Subcutaneous adipose tissue (tissue), 4 donors: ENCODE data around the gene SPOCK2. TPM values are rescaled to one million over a fixed set of nuclear protein-coding genes. Genes with fewer than 3 reads are reported as not detected.

Experiments used
- total RNA-seq, 4 donors: library from RNA; depleted of rRNA; stranded (reverse); fragments of >200 nt; gene quantifications; one replicate each; pipeline ENCODE4 v1.1.0, GENCODE V29; 2016
- TF ChIP-seq, protein P1 (sequence below): fragments of 450-650 bp; IDR thresholded peaks from one replicate; pipeline ENCODE4 v1.5.1; 2016; ENCODE audit warnings: low read depth, mild to moderate bottlenecking, control low read depth, antibody characterized with exemption, moderate library complexity

SPOCK2 gene
- total RNA-seq, 4 donors from 2014 or later: 2.6 to 6.0 (median 3.8) TPM

- TF ChIP-seq, protein P1, sequence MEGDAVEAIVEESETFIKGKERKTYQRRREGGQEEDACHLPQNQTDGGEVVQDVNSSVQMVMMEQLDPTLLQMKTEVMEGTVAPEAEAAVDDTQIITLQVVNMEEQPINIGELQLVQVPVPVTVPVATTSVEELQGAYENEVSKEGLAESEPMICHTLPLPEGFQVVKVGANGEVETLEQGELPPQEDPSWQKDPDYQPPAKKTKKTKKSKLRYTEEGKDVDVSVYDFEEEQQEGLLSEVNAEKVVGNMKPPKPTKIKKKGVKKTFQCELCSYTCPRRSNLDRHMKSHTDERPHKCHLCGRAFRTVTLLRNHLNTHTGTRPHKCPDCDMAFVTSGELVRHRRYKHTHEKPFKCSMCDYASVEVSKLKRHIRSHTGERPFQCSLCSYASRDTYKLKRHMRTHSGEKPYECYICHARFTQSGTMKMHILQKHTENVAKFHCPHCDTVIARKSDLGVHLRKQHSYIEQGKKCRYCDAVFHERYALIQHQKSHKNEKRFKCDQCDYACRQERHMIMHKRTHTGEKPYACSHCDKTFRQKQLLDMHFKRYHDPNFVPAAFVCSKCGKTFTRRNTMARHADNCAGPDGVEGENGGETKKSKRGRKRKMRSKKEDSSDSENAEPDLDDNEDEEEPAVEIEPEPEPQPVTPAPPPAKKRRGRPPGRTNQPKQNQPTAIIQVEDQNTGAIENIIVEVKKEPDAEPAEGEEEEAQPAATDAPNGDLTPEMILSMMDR: no peak
Measured at GRCh38 chr10:72044417-72045041, 43.8 kb downstream of the SPOCK2 start.

- TF ChIP-seq, protein P1: no peak
Measured at GRCh38 chr10:72043016-72043834, 45.1 kb downstream of the SPOCK2 start.

DNA sequence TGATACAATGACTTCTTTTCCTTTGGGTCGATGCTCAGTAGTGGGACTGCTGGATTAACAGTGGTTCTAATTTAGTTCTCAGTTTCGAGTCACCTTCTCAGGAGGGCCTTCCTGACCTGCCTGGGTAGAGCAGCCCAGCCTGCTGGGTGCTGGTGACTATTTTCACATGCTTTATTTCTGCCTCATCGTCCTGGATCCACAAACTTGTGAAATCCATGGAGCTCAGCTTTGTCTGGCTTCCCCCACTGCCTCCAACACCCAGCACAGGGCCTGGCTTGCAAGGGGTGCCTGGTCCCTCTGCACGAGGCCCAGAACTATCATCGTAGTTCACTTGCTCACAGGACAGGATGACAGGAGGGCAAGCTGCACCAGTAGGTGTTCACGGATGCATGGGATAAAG is 46.9 kb downstream of the SPOCK2 start:
- TF ChIP-seq, protein P1: no peak

- TF ChIP-seq, protein P1: no peak
Measured at GRCh38 chr10:72039377-72039776, 49.0 kb downstream of the SPOCK2 start.

- TF ChIP-seq, protein P1: no peak
Measured at GRCh38 chr10:72038458-72039001, 49.8 kb downstream of the SPOCK2 start.

DNA sequence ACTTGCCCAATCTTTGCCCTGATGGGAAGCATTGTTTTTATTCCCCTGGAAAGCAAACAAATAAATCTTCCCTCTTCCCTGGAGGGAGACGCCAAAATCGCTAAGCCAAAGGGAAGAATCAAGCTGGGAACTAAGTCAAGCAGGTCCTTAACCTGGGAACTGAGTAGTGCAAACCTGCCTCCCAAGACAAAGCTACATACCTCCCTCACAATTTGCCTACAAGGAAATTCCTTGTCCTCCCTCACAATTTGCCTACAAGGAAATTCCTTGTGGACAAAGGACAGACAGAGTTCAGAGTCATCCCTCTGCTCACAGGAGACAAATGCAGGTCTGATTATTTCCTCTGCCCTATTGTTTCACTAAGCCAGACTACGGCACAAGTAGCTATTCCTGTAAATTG is 50.5 kb downstream of the SPOCK2 start:
- TF ChIP-seq, protein P1: no peak

GRCh38 chr10:72037266-72037665 is 51.1 kb downstream of the SPOCK2 start:
- TF ChIP-seq, protein P1: no peak
